Activated CD4-positive, alpha-beta memory T cell treated with anti-CD3 and anti-CD28 coated beads for 36 hours (primary cell): ENCODE results near the gene MEIG1. TPM values are rescaled to one million over a fixed set of nuclear protein-coding genes. Genes with fewer than 3 reads are reported as not detected.
"Not testable (repeated sequence)": the region's sequence is repeated elsewhere in the genome, so short reads cannot be mapped to it uniquely, and the experiment has no call there.

Experiments
- CTCF ChIA-PET: fragments of 350-600 bp; sonication (Branson Sonifier 250); formaldehyde crosslinking; loops from one replicate; lab custom pipeline; 2021; ENCODE audit warnings: antibody characterized with exemption, inconsistent platforms; lab: Charles Lee
- POLR2A ChIA-PET: fragments of 350-600 bp; sonication (Branson Sonifier 250); formaldehyde crosslinking; loops from one replicate; lab custom pipeline; 2021; ENCODE audit warnings: antibody characterized with exemption; lab: Charles Lee
- DNase-seq: peaks from one replicate; pipeline ENCODE4 v3.0.0-alpha.2; 2020
- H3K27ac Mint-ChIP-seq: one replicate; pipeline ENCODE4 v1.8.0; 2021; ENCODE audit warnings: mixed read lengths
- H3K27me3 Mint-ChIP-seq: one replicate; pipeline ENCODE4 v1.8.0; 2021; ENCODE audit warnings: mixed read lengths
- H3K36me3 Mint-ChIP-seq: one replicate; pipeline ENCODE4 v1.8.0; 2021; ENCODE audit warnings: mixed read lengths
- H3K4me1 Mint-ChIP-seq: one replicate; pipeline ENCODE4 v1.8.0; 2021; ENCODE audit warnings: low read depth, mixed read lengths
- H3K4me3 Mint-ChIP-seq: one replicate; pipeline ENCODE4 v1.8.0; 2021; ENCODE audit warnings: mild to moderate bottlenecking, mixed read lengths
- H3K9me3 Mint-ChIP-seq: one replicate; pipeline ENCODE4 v1.8.0; 2021; ENCODE audit warnings: mixed read lengths
- intact Hi-C: fragments of 100-400 bp; cut with micrococcal nuclease; formaldehyde crosslinking; loops from one replicate; pipeline ENCODE4 v1.15.1; 2023
- total RNA-seq, 2 experiments: library from RNA; stranded (reverse); gene quantifications; one replicate each; pipeline ENCODE4 v1.2.3, GENCODE V29; 2021

The MEIG1 gene
- total RNA-seq, 2 experiments from 2014 or later, result 0.95 to 1.4 TPM

DNA sequence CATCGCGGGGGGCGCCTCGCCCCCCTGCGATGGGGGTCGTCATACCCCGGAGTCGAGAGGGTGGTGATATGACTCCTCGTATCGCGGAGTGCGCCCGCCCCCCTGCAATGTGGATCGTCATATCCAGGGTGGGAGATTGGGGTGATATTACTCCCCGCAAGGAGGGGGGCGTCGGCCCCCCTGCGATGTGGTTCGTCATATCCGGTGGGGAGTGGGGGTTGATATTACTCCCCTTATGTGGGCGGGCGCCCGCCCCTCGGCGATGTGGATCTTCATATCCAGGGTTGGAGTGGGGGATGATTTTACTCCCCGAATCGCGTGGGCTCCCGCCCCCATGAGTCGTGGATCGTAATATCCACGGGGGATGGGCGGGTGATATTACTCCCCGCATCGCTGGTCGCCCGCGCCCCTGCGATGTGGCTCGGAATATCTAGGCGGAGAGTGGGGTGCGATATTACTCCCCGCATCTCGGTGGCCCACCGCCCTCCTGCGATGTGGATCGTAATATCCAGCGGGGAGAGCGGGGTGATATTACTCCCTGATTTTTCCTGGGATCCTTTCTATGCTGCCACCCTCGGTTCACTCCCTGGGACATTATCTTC is 36.9 kb downstream of the MEIG1 start:
- Mint-ChIP-seq H3K27ac (no peak overlapping the region), H3K36me3 (no peaks in the 10 kb centered on the region), H3K9me3 (no peaks in the 10 kb centered on the region), H3K4me1 (peaks cover 4% of the 10 kb centered on the region), H3K27me3 (peaks cover 3% of the 10 kb centered on the region), H3K4me3 (no peak overlapping the region)
- DNase-seq, result no peak
- ChIA-PET CTCF (no interaction called here), POLR2A (no interaction called here)
- intact Hi-C loops, result loop anchor here (10.0 kb wide), 1 partner anchor 379 kb away; the partner anchor contains the start of gene FAM171A1

DNA sequence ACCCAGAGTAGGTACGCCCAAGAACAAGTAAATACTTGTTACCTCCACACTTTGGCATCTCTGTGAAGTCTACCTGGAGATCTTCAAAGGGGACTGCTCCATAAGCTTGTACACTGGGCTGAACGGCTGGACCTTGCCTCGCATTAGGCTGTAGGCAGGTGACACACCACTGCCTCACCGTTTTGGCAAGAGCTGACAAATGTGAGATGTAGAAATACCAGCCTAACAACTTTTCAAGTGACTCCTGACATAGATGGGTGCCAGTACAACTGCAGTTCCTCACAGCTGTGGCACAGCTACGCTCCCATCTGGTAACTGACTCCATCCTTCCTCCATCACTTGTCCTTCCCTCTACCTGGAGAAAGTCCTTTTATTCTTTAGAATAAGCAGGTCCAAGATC is 54.3 kb downstream of the MEIG1 start:
- not testable (repeated sequence) for H3K4me1 Mint-ChIP-seq

DNA sequence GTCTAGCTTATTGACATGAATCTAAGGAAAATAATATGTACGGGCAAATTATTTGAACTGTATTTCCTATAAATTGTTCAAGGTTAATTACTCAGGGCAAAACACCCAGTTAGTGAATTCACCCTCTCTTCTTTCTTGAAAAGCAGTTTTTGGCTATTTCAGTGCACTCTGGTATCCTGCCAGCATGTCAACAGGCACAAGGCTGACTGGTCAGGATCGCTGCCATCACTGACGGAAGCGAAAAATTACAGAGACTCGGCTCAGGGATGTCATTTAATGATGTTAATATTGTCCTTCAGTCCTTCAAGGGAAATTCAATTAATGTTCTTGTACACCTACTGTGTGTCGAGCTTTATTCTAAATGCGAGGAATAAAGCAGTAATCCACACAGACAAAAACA is 56.3 kb downstream of the MEIG1 start:
- H3K9me3 Mint-ChIP-seq, result no peaks in the 10 kb centered on the region
- intact Hi-C loops, result no loop called here
- no peak for DNase-seq
- ChIA-PET CTCF (no interaction called here), POLR2A (no interaction called here)
- H3K27ac Mint-ChIP-seq, result no peak overlapping the region
- H3K4me1 Mint-ChIP-seq, result no peaks in the 10 kb centered on the region
- no peaks in the 10 kb centered on the region for H3K27me3 Mint-ChIP-seq
- H3K4me3 Mint-ChIP-seq, result no peak overlapping the region
- H3K36me3 Mint-ChIP-seq, result no peaks in the 10 kb centered on the region

More for the DNA sequence above, 54.3 kb downstream of the MEIG1 start:
- H3K4me3 Mint-ChIP-seq, H3K27me3 Mint-ChIP-seq, intact Hi-C loops, POLR2A ChIA-PET, DNase-seq, H3K9me3 Mint-ChIP-seq, CTCF ChIA-PET, H3K27ac Mint-ChIP-seq, H3K36me3 Mint-ChIP-seq: not testable (repeated sequence)

DNA sequence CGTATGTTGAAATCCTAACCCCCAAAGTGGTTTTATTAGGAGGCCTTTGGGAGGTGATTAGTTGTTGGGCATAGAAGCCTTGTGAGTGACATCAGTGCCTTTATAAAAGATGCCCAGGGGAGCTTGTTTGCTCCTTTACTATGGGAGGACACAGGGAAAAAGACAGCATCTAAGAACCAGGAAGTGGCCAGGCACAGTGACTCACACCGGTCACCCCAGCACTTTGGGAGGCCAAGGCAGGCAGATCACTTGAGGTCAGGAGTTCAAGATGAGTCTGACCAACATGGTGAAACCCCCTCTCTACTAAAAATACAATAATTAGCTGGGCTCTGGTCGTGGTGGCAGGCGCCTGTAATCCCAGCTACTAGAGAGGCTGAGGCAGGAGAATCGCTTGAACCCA is 61.8 kb downstream of the MEIG1 start:
- H3K36me3 Mint-ChIP-seq, H3K4me1 Mint-ChIP-seq, H3K4me3 Mint-ChIP-seq, intact Hi-C loops, H3K27me3 Mint-ChIP-seq, H3K27ac Mint-ChIP-seq, CTCF ChIA-PET, H3K9me3 Mint-ChIP-seq, POLR2A ChIA-PET: not testable (repeated sequence)
- peak; percentile 15 for DNase-seq

Other genes starting within 250 kb of the MEIG1 start
- gene FAM107B, start 184.5 kb upstream of the MEIG1 start, total RNA-seq, result 100 to 1,000 TPM; 132 to 138 TPM
- 1 to 10 TPM; 1.6 to 1.8 TPM for gene CDNF, start 121.4 kb upstream of the MEIG1 start, total RNA-seq
- 10 to 100 TPM; 31.1 to 31.2 TPM for gene HSPA14, start 121.1 kb upstream of the MEIG1 start, total RNA-seq
- gene MSANTD7, start 121.1 kb upstream of the MEIG1 start, total RNA-seq, result 10 to 100 TPM; 16.1 to 18.1 TPM
- gene SUV39H2, start 80.5 kb upstream of the MEIG1 start, total RNA-seq, result 10 to 100 TPM; 38.7 to 39.8 TPM
- gene DCLRE1C, start 5.3 kb upstream of the MEIG1 start, total RNA-seq, result 10 to 100 TPM; 17.2 to 18.3 TPM
- gene OLAH, start 84.6 kb downstream of the MEIG1 start, total RNA-seq, result under 1 TPM; 0.31 to 0.34 TPM
- 1 to 10 TPM; 1.7 to 1.9 TPM for gene ACBD7, start 129.4 kb downstream of the MEIG1 start, total RNA-seq
- gene RPP38, start 138.0 kb downstream of the MEIG1 start, total RNA-seq, result 10 to 100 TPM; 18.3 to 19.2 TPM
- 10 to 100 TPM; 21.8 to 22.1 TPM for gene NMT2, start 209.3 kb downstream of the MEIG1 start, total RNA-seq